Heart left ventricle (tissue), 13 donors: ENCODE results near the gene SLC38A10.

Experiments used
- CTCF ChIP-seq, 12 donors: fragments of 200-600 bp; sonication (generic) in 4 of 12; IDR thresholded peaks; one replicate each; pipeline versions ENCODE4 v1.5.0 to v1.8.0; 2018 to 2022; ENCODE audit warnings: antibody characterized with exemption in 12 of 12, mild to moderate bottlenecking in 5 of 12
- POLR2A ChIP-seq, 2 donors: fragments of 450-650 bp; IDR thresholded peaks; one replicate each; pipeline ENCODE4 v1.6.1; 2017; ENCODE audit warnings: antibody characterized with exemption in 2 of 2, mild to moderate bottlenecking in 2 of 2, moderate library complexity in 2 of 2
- donor health status: ischemic (EF 13 %, LVEDD 7.1; RV severe dilation, severe dysfunction).
- donor health status: DM: no; HTN: yes; CAD: no.
- donor health status: DM: no; HTN: no; CAD: no.
- donor health status: ischemic (EF 25% LVEDD 6.9; RV normal size, moderate dysfunction).
- donor health status: ischemic (EF 25% LVEDD 5.7; RV mildly dilated, moderate dysfunction).
- donor health status: ischemic (EF 35%, LVEDD 5.7; RV mildly dilated, moderate dysfunction).
- donor health status: nonischemic (EF 11% LVEDD 7.7; RV severe dilation, severe dysfunction).
- donor health status: DM: yes; HTN: yes; CAD: no.
- donor health status: PGD.
- donor health status: ischemic (EF 29% LVEDD 5.4; RV normal size, mild dysfunction).
- donor health status: nonischemic (EF 23%, LVEDD 6.1; RV moderate dilation, normal function).

GRCh38 chr17:81300586-81301155, 5.6 kb upstream of the SLC38A10 start:
- TF ChIP-seq CTCF (IDR thresholded peaks at IDR 0.05) (no peak), POLR2A (IDR thresholded peaks at IDR 0.05) (no peak)
